ENCODE data around the gene COMP.

GRCh38 chr19:18735752-18736151 lies 55.4 kb downstream of the COMP start:
- TF ChIP-seq POLR2A (IDR thresholded peaks at IDR 0.05) (no peak), CTCF (IDR thresholded peaks at IDR 0.05) (no peak), POLR2AphosphoS5 (IDR thresholded peaks at IDR 0.05) (no peak)

Measured in suprapubic skin (tissue), 4 donors.